Measurements from ENCODE around the gene TAS2R4.

GRCh38 chr7:141739250-141739649 is 37.2 kb upstream of the TAS2R4 start:
- TF ChIP-seq CTCF (conservative IDR thresholded peaks at IDR 0.05; ENCODE audit: low read length) (no peak), EZH2phosphoT487 (IDR thresholded peaks at IDR 0.05; ENCODE audit: borderline replicate concordance, low read depth, low read length) (no peak)
